Breast epithelium (tissue), 4 donors: ENCODE results near the gene GJD3. TPM values are rescaled to one million over a fixed set of nuclear protein-coding genes. Genes with fewer than 3 reads are reported as not detected.

ENCODE experiments used
- DNase-seq, 2 donors: peaks; one replicate each; pipeline ENCODE4 v3.0.0-alpha.2; 2019; ENCODE audit warnings: low spot score in 2 of 2
- H3K27ac ChIP-seq, 2 donors: fragments of 200-600 bp; sonication (generic) in 1 of 2; one replicate each; pipeline ENCODE4 v1.5.1; 2016 to 2019; ENCODE audit warnings: mild to moderate bottlenecking in 1 of 2
- H3K27me3 ChIP-seq, 2 donors: fragments of 200-600 bp; sonication (generic) in 1 of 2; one replicate each; pipeline versions ENCODE4 v1.5.1 to v1.6.0; 2017 to 2019; ENCODE audit warnings: control low read depth in 1 of 2, mild to moderate bottlenecking in 1 of 2
- H3K36me3 ChIP-seq: fragments of 200-600 bp; one replicate; pipeline ENCODE4 v1.5.1; 2019
- H3K4me1 ChIP-seq, 2 donors: fragments of 200-600 bp; sonication (generic); one replicate each; pipeline ENCODE4 v1.5.1; 2016 to 2019; ENCODE audit warnings: control low read depth in 1 of 2
- H3K4me3 ChIP-seq, 3 donors: fragments of 200-600 bp; sonication (generic); 1 replicate in 2 of 3; 2 replicates in 1 of 3; pipeline ENCODE4 v1.5.1; 2016 to 2019; ENCODE audit warnings: mild to moderate bottlenecking in 3 of 3, moderate library complexity in 2 of 3
- H3K9me3 ChIP-seq, 2 donors: fragments of 200-600 bp; sonication (generic) in 1 of 2; one replicate each; pipeline ENCODE4 v1.5.1; 2016 to 2019; ENCODE audit warnings: control low read depth in 1 of 2
- CTCF ChIP-seq, 3 donors: fragments of 450-650 bp; IDR thresholded peaks; one replicate each; pipeline ENCODE4 v1.5.1; 2016 to 2017; ENCODE audit warnings: antibody characterized with exemption in 3 of 3, mild to moderate bottlenecking in 3 of 3, moderate library complexity in 3 of 3
- POLR2A ChIP-seq: fragments of 450-650 bp; IDR thresholded peaks from one replicate; pipeline ENCODE4 v1.6.1; 2016; ENCODE audit warnings: antibody characterized with exemption, mild to moderate bottlenecking, moderate library complexity
- POLR2AphosphoS5 ChIP-seq, 3 donors: sonication (generic); formaldehyde crosslinking; IDR thresholded peaks; one replicate each; pipeline ENCODE4 v1.6.1; 2017; ENCODE audit warnings: antibody characterized with exemption in 3 of 3
- intact Hi-C: fragments of 100-400 bp; cut with DNase I; formaldehyde crosslinking; loops from one replicate; pipeline ENCODE4 v1.15.1; 2023; ENCODE audit warnings: low total_unique reads
- total RNA-seq, 3 donors: library from RNA; depleted of rRNA; stranded (reverse); fragments of >200 nt; gene quantifications; one replicate each; pipeline ENCODE4 v1.1.0, GENCODE V29; 2016

GJD3 gene
- total RNA-seq, 3 donors from 2014 or later = not detected

- H3K4me1 ChIP-seq = peaks cover 31 to 61% of the 10 kb centered on the region in 2 donors
- peak; percentile 95 to 98 for DNase-seq
- no peaks in the 10 kb centered on the region for H3K9me3 ChIP-seq
- H3K36me3 ChIP-seq = no peaks in the 10 kb centered on the region
- peak overlapping the region; percentile 86 to 96 (median 91) for H3K4me3 ChIP-seq
- H3K27me3 ChIP-seq = no peaks in the 10 kb centered on the region
- peak; percentile 67 for TF ChIP-seq POLR2A
- peak in 2 of 3 donors; percentile 8 to 9 for TF ChIP-seq CTCF (IDR thresholded peaks at IDR 0.05)
- peak in 2 of 3 donors; percentile 78 to 86 for TF ChIP-seq POLR2AphosphoS5 (IDR thresholded peaks at IDR 0.05)
- H3K27ac ChIP-seq = peak overlapping the region; percentile 94 to 97
- intact Hi-C loops = no loop called here
Measured at GRCh38 chr17:40317880-40318829, 46.4 kb downstream of the GJD3 start.

GRCh38 chr17:40317345-40317873 lies 47.1 kb downstream of the GJD3 start:
- DNase-seq = no peak

GRCh38 chr17:40316571-40317344 lies 47.8 kb downstream of the GJD3 start:
- Histone ChIP-seq H3K27me3 (no peaks in the 10 kb centered on the region), H3K27ac (peak overlapping the region; percentile 94 to 97), H3K4me3 (peak overlapping the region; percentile 20 to 96 (median 86)), H3K9me3 (no peaks in the 10 kb centered on the region), H3K36me3 (no peaks in the 10 kb centered on the region), H3K4me1 (peaks cover 37 to 61% of the 10 kb centered on the region in 2 donors)
- DNase-seq = peak; percentile 73 to 83
- intact Hi-C loops = no loop called here
- TF ChIP-seq POLR2A = peak; percentile 12
- TF ChIP-seq CTCF (IDR thresholded peaks at IDR 0.05) = no peak
- peak in 1 of 3 donors; percentile 67 for TF ChIP-seq POLR2AphosphoS5 (IDR thresholded peaks at IDR 0.05)

More at GRCh38 chr17:40317345-40317873, 47.1 kb downstream of the GJD3 start:
- Histone ChIP-seq H3K9me3 (no peaks in the 10 kb centered on the region), H3K4me3 (peak overlapping the region; percentile 86 to 96 (median 91)), H3K4me1 (peaks cover 35 to 61% of the 10 kb centered on the region in 2 donors), H3K36me3 (no peaks in the 10 kb centered on the region), H3K27me3 (no peaks in the 10 kb centered on the region), H3K27ac (peak overlapping the region; percentile 94 to 97)
- intact Hi-C loops = no loop called here
- no peak for TF ChIP-seq POLR2AphosphoS5 (IDR thresholded peaks at IDR 0.05)
- peak in 1 of 3 donors; percentile 27 for TF ChIP-seq CTCF (IDR thresholded peaks at IDR 0.05)
- TF ChIP-seq POLR2A = no peak

GRCh38 chr17:40315678-40316570 lies 48.6 kb downstream of the GJD3 start:
- intact Hi-C loops = no loop called here

More at GRCh38 chr17:40315678-40316570, 48.6 kb downstream of the GJD3 start:
- Histone ChIP-seq H3K4me1 (peaks cover 37 to 63% of the 10 kb centered on the region in 2 donors), H3K27ac (peak overlapping the region; percentile 94 to 97), H3K4me3 (peak overlapping the region in 2 of 3 donors; percentile 86 to 96), H3K27me3 (no peaks in the 10 kb centered on the region), H3K36me3 (no peaks in the 10 kb centered on the region), H3K9me3 (no peaks in the 10 kb centered on the region)
- DNase-seq = no peak
- TF ChIP-seq POLR2AphosphoS5 (IDR thresholded peaks at IDR 0.05) = no peak
- TF ChIP-seq CTCF (IDR thresholded peaks at IDR 0.05) = no peak
- no peak for TF ChIP-seq POLR2A
